ENCODE data around the gene GAB2. TPM values are rescaled to one million over a fixed set of nuclear protein-coding genes. Genes with fewer than 3 reads are reported as not detected.

GAB2 gene
- total RNA-seq, 1 experiment from 2014 or later = 3.3 TPM

DNA sequence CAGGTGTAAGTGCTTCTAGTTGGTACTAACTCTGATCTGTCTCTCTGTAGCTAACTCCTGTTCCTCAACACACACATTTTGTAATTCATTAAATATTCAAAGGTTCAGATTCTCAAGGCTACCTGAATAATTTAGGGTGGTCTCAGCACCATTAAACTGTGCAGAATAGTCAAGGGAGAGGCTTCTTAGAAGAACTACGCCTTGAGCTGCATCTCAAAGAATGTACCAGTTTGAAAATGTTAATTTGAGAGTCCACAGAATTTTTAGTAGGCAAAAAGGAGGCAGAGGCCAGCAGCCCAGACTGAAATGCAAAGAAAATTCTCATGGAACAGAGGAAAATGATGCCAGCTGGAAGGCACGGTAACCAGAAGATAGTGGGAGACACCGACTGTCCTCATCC is 72.2 kb downstream of the GAB2 start:
- H3K4me2 ChIP-seq (ENCODE audit: insufficient read depth, insufficient read length, low read length) = no peak overlapping the region
- WGBS (ENCODE audit: extremely low coverage, insufficient read length, low lambda C conversion rate) = no CpG with 5 or more reads among the region's 3 CpGs
- Mint-ChIP-seq H3K27me3 (ENCODE audit: low read depth) (no peaks in the 10 kb centered on the region), H3K4me1 (peaks cover 11 to 14% of the 10 kb centered on the region in 2 experiments), H3K36me3 (ENCODE audit: insufficient read depth in 1 of 3, low read depth in 3 of 3) (no peaks in the 10 kb centered on the region), H3K27ac (no peak overlapping the region), H3K4me3 (no peak overlapping the region), H3K9me3 (no peaks in the 10 kb centered on the region)
- H3K23me2 ChIP-seq (ENCODE audit: insufficient read length, low read depth, low read length, poor library complexity, severe bottlenecking) = no peaks in the 10 kb centered on the region
- H2BK15ac ChIP-seq (ENCODE audit: low read depth, low read length) = no peak overlapping the region
- no peak overlapping the region for H2AFZ ChIP-seq (ENCODE audit: low read length)
- no peak overlapping the region for H3K14ac ChIP-seq (ENCODE audit: insufficient read depth, low read length)
- H3T11ph ChIP-seq (ENCODE audit: low read length) = no peak overlapping the region
- no peaks in the 10 kb centered on the region for H4K20me1 ChIP-seq (ENCODE audit: control insufficient read depth, insufficient read depth, insufficient read length)
- H2BK5ac ChIP-seq (ENCODE audit: insufficient read length, low read length) = no peak overlapping the region
- H3K27ac ChIP-seq (ENCODE audit: insufficient read length, low read depth, low read length) = no peak overlapping the region
- no peaks in the 10 kb centered on the region for H3K79me1 ChIP-seq (ENCODE audit: insufficient read depth, low read depth, low read length, poor library complexity, severe bottlenecking)
- no peak overlapping the region for H2BK20ac ChIP-seq (ENCODE audit: low read depth, low read length, poor library complexity, severe bottlenecking)
- no peak overlapping the region for H2AK5ac ChIP-seq (ENCODE audit: insufficient read length, low read length)
- H3K79me2 ChIP-seq (ENCODE audit: insufficient read depth, low read length) = no peaks in the 10 kb centered on the region
- H3K4ac ChIP-seq (ENCODE audit: low read depth, low read length) = no peak overlapping the region
- no peak overlapping the region for H2BK12ac ChIP-seq (ENCODE audit: insufficient read length, low read depth, low read length)
- TF ChIP-seq, protein P1, sequence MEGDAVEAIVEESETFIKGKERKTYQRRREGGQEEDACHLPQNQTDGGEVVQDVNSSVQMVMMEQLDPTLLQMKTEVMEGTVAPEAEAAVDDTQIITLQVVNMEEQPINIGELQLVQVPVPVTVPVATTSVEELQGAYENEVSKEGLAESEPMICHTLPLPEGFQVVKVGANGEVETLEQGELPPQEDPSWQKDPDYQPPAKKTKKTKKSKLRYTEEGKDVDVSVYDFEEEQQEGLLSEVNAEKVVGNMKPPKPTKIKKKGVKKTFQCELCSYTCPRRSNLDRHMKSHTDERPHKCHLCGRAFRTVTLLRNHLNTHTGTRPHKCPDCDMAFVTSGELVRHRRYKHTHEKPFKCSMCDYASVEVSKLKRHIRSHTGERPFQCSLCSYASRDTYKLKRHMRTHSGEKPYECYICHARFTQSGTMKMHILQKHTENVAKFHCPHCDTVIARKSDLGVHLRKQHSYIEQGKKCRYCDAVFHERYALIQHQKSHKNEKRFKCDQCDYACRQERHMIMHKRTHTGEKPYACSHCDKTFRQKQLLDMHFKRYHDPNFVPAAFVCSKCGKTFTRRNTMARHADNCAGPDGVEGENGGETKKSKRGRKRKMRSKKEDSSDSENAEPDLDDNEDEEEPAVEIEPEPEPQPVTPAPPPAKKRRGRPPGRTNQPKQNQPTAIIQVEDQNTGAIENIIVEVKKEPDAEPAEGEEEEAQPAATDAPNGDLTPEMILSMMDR (conservative IDR thresholded peaks at IDR 0.05) = no peak
- H4K5ac ChIP-seq (ENCODE audit: insufficient read length, low read depth, low read length) = no peak overlapping the region
- no peak overlapping the region for H3K18ac ChIP-seq (ENCODE audit: insufficient read length, low read depth, low read length)
- no peak overlapping the region for H3K23ac ChIP-seq (ENCODE audit: insufficient read length, low read depth, low read length)
- H3K56ac ChIP-seq (ENCODE audit: insufficient read length, low read depth, low read length) = no peak overlapping the region
- H2BK120ac ChIP-seq (ENCODE audit: low read depth, low read length, poor library complexity, severe bottlenecking) = no peak overlapping the region
- H3K9me3 ChIP-seq (ENCODE audit: control insufficient read depth, low read depth, low read length) = no peaks in the 10 kb centered on the region
- no peaks in the 10 kb centered on the region for H3K4me1 ChIP-seq (ENCODE audit: insufficient read depth, low read length)
- no peak overlapping the region for H4K8ac ChIP-seq (replicated peaks; ENCODE audit: insufficient read length, low read depth, low read length)
- H4K91ac ChIP-seq (ENCODE audit: insufficient read length, low read depth, low read length) = no peak overlapping the region
- no peaks in the 10 kb centered on the region for H3K27me3 ChIP-seq (ENCODE audit: insufficient read depth, low read length)
- no peak for DNase-seq
- H3K9ac ChIP-seq (ENCODE audit: extremely low read depth, insufficient read length, low read length) = no peak overlapping the region

All from H9 (cell line).